Measurements from ENCODE around the gene KSR2.

Gene KSR2

GRCh38 chr12:117430246-117430645 lies 538.5 kb downstream of the KSR2 start:
- DNase-seq = no peak

DNA sequence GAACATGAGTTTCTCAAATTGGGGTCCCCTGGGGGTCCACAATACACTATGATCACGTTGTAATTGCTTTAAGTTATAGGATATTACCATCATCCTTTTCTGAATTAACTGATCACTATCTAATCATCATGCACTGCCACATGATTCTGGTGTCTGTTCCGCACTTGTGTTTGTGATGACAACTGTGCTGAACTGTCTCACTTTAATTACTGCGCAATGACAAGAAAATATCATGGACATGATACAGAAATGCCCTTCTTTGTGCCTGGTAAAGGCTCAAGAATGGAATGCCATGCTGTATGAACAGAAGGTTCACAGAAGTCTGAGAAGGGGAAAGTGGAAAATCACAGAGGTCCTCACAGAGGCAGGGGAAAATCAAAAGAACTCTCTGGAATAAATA lies 541.6 kb downstream of the KSR2 start:
- no peak for DNase-seq

DNA sequence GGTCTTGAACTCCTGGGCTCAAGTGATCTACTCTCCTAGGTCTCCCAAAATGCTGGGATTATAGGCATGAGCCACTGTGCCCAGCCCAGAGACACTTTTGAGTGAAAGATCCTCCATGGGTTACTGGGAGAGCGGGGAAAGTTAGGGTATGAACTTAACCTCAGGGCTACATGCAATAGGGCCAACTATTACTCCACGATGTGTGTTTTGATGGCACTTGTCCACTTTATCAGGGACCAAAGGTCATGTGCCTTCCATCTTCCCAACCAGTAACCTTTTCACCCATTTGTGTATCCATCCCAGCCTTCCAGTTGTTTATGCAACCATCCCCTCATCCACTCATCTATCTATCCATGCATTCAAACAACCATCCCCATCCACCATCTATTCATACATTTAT lies 546.8 kb downstream of the KSR2 start:
- no peak for DNase-seq

DNA sequence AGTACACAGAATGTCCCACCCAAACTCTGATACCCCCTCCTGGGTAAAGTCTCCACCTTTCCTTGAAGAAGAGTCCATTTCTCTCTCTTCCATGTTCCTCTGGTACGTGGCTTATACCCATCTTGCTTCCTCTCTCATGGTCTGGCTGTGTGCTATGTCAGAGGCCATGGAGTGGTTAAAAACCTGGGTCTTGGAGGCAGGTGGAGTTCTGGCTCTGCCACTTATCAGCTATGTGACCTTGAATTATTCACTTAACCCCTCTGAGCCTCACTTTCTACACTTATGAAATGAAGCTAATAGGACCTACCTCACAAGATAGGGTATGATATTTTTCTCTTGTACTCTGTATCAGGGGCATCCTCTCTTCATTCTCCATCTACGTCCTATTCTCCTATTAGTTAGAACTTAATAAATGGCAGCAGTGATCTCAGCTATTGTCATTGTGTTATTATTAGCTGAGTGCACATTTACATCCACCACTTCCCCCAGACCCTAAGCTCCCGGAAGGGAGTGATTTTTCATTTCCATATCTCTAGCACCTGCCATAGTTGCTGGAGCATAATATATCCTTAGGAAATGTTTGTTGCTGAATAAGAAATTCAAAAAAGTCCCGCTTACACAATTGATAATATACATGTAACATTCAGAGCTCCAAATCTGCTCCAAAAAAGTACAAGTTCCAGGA lies 547.6 kb downstream of the KSR2 start:
- no peak for DNase-seq

- no peak for DNase-seq
Measured at GRCh38 chr12:117417004-117417403, 551.8 kb downstream of the KSR2 start.

- no peak for DNase-seq
Measured at GRCh38 chr12:117412465-117413188, 556.2 kb downstream of the KSR2 start.

DNA sequence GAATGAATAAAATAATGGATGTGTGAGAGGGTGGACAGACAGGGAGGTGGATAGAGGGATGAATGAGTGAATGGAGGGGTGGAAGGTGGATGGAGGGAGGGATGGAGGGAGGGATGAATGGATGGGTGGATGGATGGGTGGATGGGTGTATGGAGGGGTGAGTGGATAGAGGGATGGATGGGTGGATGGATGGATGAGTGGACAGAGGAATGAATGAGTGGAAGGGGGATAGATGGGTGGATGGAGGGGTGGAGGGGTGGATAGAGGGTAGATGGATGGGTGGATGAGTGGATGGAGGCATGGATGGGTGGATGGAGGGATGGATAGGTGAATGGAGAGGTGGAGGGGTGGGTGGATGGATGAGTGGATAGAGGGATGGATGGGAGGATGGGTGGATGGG lies 559.5 kb downstream of the KSR2 start:
- no peak for DNase-seq

GRCh38 chr12:117408161-117408791 lies 560.5 kb downstream of the KSR2 start:
- no peak for DNase-seq

DNA sequence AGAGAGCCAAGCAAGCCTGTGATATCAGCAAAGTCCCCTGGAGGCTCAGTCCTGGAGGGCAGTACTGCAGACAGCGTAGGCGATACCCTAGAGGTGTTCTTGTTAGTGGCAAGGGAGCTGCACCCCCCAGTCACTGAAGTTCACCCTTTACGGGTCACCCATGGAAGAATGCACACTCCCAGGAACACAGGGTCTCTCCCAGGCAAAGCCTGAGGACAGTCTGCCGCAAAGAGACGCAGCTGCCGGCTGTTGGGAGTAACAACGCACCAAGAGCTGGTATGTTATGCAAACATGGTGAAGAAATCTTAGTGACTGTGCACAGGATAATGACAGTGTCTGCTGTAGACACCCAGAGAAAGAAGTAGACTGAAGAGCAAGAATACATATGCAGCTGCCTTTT lies 563.9 kb downstream of the KSR2 start:
- no peak for DNase-seq

DNA sequence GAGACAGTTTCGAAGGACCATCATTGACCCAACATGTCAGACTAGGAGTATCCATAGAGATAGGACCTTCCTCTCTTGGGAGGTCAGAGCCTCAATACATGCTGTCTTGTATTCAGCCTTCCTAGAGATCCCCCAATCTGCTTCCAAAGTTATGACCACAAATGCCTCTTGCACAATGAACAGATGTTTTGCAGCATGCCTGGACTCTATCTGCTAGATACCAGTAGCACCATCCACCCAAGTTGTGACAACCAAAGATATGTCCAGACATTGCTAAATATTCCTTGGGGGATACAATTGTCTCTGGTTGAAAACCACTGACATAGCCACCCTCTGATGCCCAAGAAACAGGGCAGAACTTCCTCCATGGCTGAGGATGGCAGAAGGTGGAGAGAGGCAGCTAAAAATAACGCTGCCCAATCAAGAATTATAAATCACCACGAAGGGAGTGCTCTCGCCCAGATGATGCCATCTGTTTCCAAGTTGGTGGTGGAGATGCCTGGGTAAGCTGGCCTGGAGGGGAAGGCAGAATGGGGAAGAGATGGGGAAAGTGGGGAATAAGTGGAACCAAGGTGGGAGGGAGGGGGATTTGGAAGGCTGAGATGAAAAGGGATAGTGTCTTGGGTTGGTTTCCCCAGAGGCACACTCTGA lies 564.5 kb downstream of the KSR2 start:
- DNase-seq = no peak

DNA sequence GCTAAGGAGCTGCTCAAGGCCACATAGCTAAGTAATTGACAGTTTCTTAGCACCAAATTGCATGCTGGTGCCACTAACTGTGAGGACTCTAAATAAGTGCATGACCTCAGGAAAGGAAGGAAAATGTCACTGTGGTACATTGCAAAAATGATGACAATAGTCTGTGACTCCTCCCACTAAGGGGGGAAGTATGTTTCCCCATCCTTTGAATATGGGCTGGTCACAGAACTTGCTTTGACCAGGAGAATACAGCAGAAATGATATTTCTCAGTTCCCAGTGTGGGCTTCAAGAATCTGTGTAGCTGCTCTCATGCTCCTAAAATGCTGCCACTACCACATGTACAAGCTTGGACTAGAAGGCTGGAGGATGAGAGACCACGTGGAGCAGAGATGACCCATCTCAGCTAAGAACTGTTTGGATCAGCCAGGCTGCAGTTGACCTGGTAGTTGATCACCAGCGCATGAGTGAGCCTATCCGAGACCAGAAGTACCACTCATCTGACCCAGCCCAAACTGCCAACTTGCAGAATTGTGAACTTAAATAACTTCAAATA lies 565.1 kb downstream of the KSR2 start:
- DNase-seq = no peak
